HuH-7 (cell line): ENCODE results near the gene FAR2.
"Not testable (repeated sequence)": the region's sequence is repeated elsewhere in the genome, so short reads cannot be mapped to it uniquely, and the experiment has no call there.

ENCODE experiments used
- DNase-seq: peaks from one replicate; pipeline ENCODE4 v3.0.0; 2011; ENCODE audit warnings: low spot score

Gene FAR2

DNA sequence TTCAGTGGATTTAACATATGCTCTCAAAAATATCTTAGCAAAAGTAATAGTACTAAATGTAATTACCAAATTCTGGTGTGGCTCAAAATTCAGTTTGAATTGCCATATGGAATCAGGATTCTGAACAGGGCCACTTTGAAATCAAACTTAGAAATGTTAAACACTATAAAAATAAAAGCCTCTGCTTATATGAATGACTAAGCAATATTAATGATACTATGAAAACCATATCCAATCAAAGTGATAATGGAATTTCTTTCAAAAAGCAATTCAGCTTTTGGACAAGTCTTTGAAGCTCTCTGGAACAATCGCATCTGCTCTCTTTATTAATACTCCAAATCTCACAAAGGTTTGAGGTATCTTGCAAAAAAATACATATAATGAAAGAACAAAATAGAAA is 180.3 kb downstream of the FAR2 start:
- DNase-seq, result no peak

DNA sequence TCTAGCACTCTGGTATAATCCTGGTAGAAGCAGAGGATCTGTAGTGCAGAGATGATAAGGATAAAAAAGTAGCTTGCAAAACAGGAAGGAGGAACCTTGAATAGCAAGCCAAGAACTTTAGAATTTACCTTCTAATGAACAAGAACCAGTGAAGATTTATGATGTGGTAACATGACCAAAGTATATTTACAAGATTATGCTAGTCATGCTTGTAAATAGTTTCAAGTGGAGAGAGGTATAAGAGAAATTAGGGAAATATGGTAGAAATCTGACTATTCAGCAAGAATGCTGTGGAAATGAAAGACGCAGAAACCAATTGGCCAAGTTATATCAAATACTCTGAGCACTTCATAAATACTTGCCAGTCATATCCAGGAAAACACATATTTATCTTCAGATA is 184.1 kb downstream of the FAR2 start:
- DNase-seq, result no peak

- no peak for DNase-seq
Observed at GRCh38 chr12:29334937-29335336, 185.9 kb downstream of the FAR2 start.

GRCh38 chr12:29337325-29337724 is 188.2 kb downstream of the FAR2 start:
- no peak for DNase-seq

DNA sequence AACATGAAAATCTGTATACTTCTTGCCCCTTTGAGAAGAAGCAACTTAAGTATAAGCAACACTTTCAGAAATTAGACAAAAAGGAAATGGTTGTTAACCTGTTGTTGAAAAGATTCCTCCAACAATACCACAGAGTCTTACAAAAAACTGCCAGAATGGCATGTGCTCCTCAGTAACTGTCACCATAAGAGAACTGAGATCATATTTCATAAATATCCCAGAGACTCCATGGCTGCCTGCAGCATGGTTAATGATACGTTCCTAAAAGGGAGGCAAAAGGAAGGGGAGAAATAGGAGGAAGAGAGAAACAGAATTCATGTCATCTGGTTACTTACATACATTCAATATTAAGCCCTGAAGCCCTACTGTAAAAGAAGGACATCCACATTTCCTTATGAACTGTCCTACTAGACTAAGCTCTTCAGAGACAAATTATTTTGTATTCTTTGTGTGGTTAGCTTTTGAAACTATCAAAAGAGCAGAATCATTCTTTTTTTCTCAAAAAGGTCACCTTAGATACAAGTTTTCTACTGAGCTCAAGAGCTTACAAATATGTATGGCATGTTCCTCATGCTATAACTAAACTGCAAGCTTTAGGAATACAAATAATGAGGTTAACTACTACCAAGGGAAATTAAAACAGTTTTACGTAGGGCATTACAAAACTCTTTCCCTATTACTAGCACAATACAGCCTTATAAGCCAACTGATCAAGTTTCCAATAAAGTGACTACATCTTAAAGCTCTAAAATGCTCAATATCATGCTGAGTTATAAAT is 194.1 kb downstream of the FAR2 start:
- no peak for DNase-seq

DNA sequence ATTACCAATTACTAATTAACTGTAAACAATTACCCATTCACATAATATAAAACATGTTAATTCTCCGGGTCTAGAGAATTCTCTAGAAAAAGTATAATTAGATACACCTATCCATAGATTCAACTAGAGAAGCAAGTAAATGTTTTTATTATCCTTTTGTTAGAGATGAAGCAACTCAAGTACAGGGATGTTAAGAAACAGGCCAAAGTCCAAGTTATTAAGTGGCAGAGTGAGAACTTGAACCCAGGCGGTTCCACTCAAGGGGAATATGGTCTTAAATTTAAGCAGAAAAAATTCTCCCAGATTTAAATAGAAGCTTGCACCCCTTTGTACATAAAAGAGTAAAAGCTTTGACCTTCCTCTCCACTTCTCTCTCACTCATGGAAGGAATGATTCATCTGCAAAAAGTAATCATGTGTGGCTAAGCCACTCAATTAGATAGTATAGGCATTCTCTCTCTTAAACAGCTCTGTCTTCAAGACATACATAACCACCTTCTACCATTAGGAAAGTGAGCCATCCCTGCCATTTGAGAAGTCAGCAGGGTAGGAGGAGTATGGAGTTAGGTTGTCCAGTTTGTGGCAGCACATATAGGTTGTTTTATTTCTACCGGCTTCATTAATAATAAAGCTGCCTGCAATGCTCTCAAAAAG is 197.8 kb downstream of the FAR2 start:
- DNase-seq, result no peak

DNA sequence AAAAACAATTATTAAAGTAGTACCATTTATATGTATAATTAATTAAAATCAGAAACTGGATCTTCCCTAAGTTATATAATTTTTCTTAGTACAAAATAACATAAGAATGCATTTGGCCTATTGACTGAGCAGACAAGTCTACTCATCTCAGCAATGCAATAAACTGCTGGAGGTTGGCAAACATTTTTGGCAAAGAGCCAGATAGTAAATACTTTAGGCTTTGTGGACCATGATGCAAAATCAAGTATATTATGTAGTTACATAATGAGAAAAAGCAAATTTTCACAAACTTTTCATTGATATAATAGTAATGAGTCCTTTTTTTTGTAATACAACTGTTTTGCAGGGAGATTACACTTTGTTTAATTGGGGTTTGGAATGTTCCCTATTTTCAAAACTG is 201.0 kb downstream of the FAR2 start:
- DNase-seq, result no peak

- DNase-seq, result no peak
Observed at GRCh38 chr12:29354954-29355353, 205.9 kb downstream of the FAR2 start.

- no peak for DNase-seq
Observed at GRCh38 chr12:29365091-29365490, 216.0 kb downstream of the FAR2 start.

DNA sequence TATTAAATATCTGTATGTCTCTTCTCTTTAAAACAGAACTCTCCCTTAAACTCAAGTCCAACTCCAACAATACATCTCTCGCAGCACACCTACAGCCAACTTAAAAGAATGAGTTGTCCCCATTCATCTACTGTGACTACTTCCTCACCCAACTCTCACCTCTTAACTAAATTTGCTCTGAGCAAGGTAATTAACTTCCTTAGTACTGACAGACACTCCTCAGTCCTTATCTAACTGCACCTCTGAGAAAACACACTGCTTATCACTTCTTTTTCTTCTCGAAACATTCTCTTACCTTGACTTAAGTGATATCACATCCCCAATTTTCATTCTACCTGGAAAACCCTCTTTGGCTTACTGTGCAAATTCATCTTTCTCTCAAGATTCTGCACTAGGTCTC is 224.9 kb downstream of the FAR2 start:
- no peak for DNase-seq

DNA sequence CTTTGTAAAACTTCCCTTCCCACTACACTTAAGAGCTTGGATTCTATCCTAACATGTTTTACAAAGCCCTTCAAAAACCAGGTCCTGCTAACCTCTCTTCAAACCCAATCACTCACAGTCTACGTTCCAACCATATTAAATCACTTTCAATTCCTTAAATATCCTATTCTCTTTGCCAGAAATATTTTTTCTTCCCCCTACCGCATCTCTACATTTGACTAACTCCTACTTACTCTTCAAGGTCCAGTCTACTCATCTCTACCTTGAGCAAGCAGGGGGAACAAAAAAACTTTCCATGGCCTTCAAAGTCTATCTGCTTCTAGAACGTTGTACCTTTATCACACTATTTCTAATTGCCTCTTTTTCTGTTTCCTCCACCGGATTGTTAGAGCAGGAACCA is 225.8 kb downstream of the FAR2 start:
- DNase-seq, result no peak

GRCh38 chr12:29376118-29376517 is 227.0 kb downstream of the FAR2 start:
- DNase-seq, result no peak

GRCh38 chr12:29380536-29381523 is 231.8 kb downstream of the FAR2 start, which contains the start of gene ERGIC2:
Gene ERGIC2 (minus strand): TSS chr12:29381172. CDS start chr12:29371633, 9,539 bp downstream.
- DNase-seq, result peak; percentile 84

GRCh38 chr12:29382251-29382650 is 233.2 kb downstream of the FAR2 start:
- DNase-seq, result no peak

- DNase-seq, result not testable (repeated sequence)
Observed at GRCh38 chr12:29385194-29385593, 236.1 kb downstream of the FAR2 start.
